Psoas muscle (tissue), 8 donors: ENCODE data around the gene PLOD1. TPM values are rescaled to one million over a fixed set of nuclear protein-coding genes. Genes with fewer than 3 reads are reported as not detected.
A peak's percentile ranks its signal among the peaks of the same experiment; 100 is the strongest.
"Not testable (repeated sequence)": the region's sequence is repeated elsewhere in the genome, so short reads cannot be mapped to it uniquely, and the experiment has no call there.

Experiments used
- ATAC-seq, 4 donors: fragments of 200-7000 bp; cut with Tn5 transposase; one replicate each; pipeline ENCODE4 v1.9.1; 2020; ENCODE audit warnings: moderate library complexity in 3 of 4, mild to moderate bottlenecking in 2 of 4
- DNase-seq, 2 donors: peaks; one replicate each; pipeline ENCODE4 v3.0.0-alpha.2; 2020
- H3K27ac ChIP-seq: fragments of 200-600 bp; one replicate; pipeline ENCODE4 v1.8.0; 2022
- H3K27me3 ChIP-seq, 3 donors: fragments of 200-600 bp in 1 of 3; one replicate each; pipeline versions ENCODE4 v1.6.1 to v1.8.0; 2013 to 2022; ENCODE audit warnings: low read length in 2 of 3, mild to moderate bottlenecking in 2 of 3, moderate library complexity in 1 of 3; ENCODE audit not compliant: insufficient read depth in 3 of 3
- H3K36me3 ChIP-seq, 2 donors: fragments of 200-600 bp in 1 of 2; one replicate each; pipeline versions ENCODE4 v1.6.1 to v1.8.0; 2013 to 2022; ENCODE audit warnings: low read depth in 1 of 2, mild to moderate bottlenecking in 1 of 2, moderate library complexity in 1 of 2; ENCODE audit not compliant: insufficient read depth in 1 of 2
- H3K4me1 ChIP-seq: fragments of 200-600 bp; one replicate; pipeline ENCODE4 v1.8.0; 2022
- H3K4me3 ChIP-seq: fragments of 200-600 bp; one replicate; pipeline ENCODE4 v1.8.0; 2022; ENCODE audit warnings: mild to moderate bottlenecking
- H3K9me3 ChIP-seq: fragments of 200-600 bp; one replicate; pipeline ENCODE4 v1.8.0; 2022
- WGBS, 3 donors: extraction: QIAGEN DNeasy Blood & Tissue Kit; methylation state at CpG; one replicate each; pipeline versions ENCODE4 v1.1.6 to v1.1.7; 2013; 5-methylcytosine and 5-hydroxymethylcytosine counted together
- intact Hi-C, 2 donors: fragments of 100-400 bp; cut with DNase I; formaldehyde crosslinking; loops; one replicate each; pipeline versions ENCODE4 v1.11.0 to v1.14.2; 2022
- polyA plus RNA-seq, 3 donors: library from polyadenylated mRNA; stranded (reverse); fragments of 200-250 nt; gene quantifications; one replicate each; pipeline ENCODE4 v1.2.3, GENCODE V29; 2013
- total RNA-seq, 4 donors: library from RNA; stranded (reverse); fragmentation: NEBNext Ultra II Directional in 2 of 4; extraction: Animal tissue kit (Norgen Biotek cat#: 25700) in 2 of 4; gene quantifications; one replicate each; pipeline versions ENCODE4 v1.2.1 to v1.2.4, GENCODE V29; 2021 to 2023
- TF ChIP-seq, protein P1 (sequence below): fragments of 200-600 bp; IDR thresholded peaks from one replicate; pipeline ENCODE4 v1.8.0; 2022; ENCODE audit warnings: antibody characterized with exemption
- donor health status: healthy with polysubstance abuse.
- donor health status: DM: no; HTN: no; CAD: no; lungs with moderate emphysema.
- donor health status: Bipolar disorder and iron deficiency.
- donor health status: healthy.
- donor health status: DM: yes; HTN: yes; CAD: no.
- donor health status: DM: no; HTN: no; CAD: no.
- donor health status: DM: no; HTN: no; CAD: no.
- donor health status: DM: yes; HTN: yes; CAD: no.

PLOD1 gene
- total and polyA plus RNA-seq, 7 donors: 25.1 to 52.3 (median 36.3) TPM

DNA sequence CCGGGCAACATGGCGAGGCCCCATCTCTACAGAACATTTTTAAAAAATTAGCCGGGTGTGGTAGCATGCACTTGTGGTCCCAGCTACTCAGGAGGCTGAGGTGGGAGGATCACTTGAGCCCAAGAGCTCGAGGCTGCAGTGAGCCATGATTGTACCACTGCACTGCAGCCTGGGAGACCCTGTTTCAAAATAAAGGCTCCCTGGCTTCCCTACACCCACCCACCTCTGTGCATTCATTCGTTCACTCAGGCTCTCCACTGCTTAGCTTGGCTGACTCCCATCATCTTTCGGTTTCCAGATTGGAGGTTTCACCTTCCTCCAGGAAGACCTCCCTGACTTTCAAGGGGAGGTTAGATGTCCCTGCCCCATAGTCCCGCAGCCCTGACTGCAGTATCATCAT lies 22.5 kb upstream of the PLOD1 start:
- TF ChIP-seq, protein P1, sequence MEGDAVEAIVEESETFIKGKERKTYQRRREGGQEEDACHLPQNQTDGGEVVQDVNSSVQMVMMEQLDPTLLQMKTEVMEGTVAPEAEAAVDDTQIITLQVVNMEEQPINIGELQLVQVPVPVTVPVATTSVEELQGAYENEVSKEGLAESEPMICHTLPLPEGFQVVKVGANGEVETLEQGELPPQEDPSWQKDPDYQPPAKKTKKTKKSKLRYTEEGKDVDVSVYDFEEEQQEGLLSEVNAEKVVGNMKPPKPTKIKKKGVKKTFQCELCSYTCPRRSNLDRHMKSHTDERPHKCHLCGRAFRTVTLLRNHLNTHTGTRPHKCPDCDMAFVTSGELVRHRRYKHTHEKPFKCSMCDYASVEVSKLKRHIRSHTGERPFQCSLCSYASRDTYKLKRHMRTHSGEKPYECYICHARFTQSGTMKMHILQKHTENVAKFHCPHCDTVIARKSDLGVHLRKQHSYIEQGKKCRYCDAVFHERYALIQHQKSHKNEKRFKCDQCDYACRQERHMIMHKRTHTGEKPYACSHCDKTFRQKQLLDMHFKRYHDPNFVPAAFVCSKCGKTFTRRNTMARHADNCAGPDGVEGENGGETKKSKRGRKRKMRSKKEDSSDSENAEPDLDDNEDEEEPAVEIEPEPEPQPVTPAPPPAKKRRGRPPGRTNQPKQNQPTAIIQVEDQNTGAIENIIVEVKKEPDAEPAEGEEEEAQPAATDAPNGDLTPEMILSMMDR: no peak
- H3K36me3 ChIP-seq: no peaks in the 10 kb centered on the region
- H3K27me3 ChIP-seq: no peaks in the 10 kb centered on the region
- intact Hi-C loops: no loop called here
- ATAC-seq (no peak), DNase-seq (no peak)
- H3K4me3 ChIP-seq: no peak overlapping the region
- no peaks in the 10 kb centered on the region for H3K9me3 ChIP-seq
- no peak overlapping the region for H3K27ac ChIP-seq
- no peaks in the 10 kb centered on the region for H3K4me1 ChIP-seq
- WGBS, 3 donors: 85 to 90% (median 87%) methylated on average over 7 of the region's 7 CpGs

DNA sequence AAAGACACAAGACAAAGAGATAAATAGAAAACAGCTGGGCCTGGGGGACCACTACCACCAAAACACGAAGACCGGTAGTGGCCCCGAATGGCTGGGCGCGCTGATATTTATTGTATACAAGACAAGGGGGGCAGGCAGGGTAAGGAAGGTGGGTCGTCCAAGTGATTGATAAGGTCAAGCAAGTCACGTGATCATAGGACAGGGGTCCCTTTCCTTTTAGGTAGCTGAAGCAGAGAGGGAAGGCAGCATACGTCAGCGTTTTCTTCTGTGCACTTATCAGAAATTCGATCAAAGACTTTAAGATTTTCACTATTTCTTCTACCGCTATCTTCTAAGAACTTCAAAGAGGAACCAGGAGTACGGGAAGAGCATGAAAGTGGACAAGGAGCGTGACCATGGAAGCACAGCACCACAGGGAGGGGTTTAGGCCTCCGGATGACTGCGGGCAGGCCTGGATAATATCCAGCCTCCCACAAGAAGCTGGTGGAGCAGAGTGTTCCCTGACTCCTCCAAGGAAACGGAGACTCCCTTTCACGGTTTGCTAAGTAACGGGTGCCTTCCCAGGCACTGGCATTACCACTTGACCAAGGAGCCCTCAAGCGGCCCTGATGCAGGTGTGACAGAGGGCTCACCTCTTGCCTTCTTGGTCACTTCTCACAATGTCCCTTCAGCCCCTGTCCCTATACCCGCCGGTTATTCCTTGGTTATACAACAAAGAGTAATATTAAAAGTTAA lies 21.9 kb upstream of the PLOD1 start:
- H3K4me1 ChIP-seq, intact Hi-C loops, ATAC-seq, H3K9me3 ChIP-seq, H3K27ac ChIP-seq, H3K36me3 ChIP-seq, H3K27me3 ChIP-seq, H3K4me3 ChIP-seq, DNase-seq: not testable (repeated sequence)
- 66 to 80% (median 69%) methylated on average over 21 of the region's 21 CpGs for WGBS, 3 donors

DNA sequence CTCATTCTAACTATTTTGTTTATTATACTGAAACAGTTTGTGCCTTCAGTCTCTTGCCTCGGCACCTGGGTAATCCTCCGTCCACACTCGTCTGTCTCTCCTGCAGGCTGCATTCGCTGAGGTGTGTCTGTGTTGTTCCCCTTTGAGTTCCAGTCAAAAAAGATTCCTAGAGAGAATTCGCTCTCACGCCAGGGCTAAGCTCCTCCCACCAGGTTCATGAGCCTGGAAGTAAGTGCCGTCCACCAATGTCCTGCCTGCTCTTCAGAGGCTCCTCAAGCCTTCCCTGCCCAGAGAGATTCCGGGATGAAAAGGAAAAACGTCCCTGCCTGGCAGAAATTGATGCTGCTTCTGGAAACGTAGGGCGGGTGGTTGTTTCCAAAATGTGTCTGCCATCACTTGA lies 21.2 kb upstream of the PLOD1 start:
- WGBS, 3 donors: 44 to 64% (median 51%) methylated on average over 11 of the region's 11 CpGs
- Histone ChIP-seq H3K27me3 (no peaks in the 10 kb centered on the region), H3K4me3 (no peak overlapping the region), H3K27ac (no peak overlapping the region), H3K9me3 (no peaks in the 10 kb centered on the region), H3K4me1 (no peaks in the 10 kb centered on the region), H3K36me3 (no peaks in the 10 kb centered on the region)
- intact Hi-C loops: no loop called here
- no peak for ATAC-seq
- TF ChIP-seq, protein P1: no peak
- no peak for DNase-seq

DNA sequence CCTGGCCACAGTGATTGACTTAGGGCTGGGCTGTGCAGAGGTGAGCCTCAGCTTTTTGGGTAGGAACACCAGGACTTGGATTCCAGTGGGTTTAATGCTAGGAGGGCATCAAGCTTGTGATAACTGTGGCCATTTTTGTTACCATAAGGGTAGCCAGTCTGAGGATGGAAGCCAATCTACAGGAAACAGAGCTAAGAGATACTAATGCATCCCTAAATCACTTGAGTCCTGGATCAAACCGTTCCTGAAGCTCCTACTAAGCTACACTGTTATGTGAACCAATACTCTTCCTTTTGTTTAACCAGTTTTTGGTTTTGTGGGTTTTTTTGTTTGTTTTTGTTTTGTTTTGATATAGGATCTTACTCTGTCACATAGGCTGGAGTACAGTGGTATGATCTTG lies 20.5 kb upstream of the PLOD1 start:
- ATAC-seq: no peak
- Histone ChIP-seq H3K36me3 (no peaks in the 10 kb centered on the region), H3K27me3 (no peaks in the 10 kb centered on the region), H3K4me3 (no peak overlapping the region), H3K4me1 (peaks cover 1% of the 10 kb centered on the region), H3K27ac (no peak overlapping the region), H3K9me3 (no peaks in the 10 kb centered on the region)
- intact Hi-C loops: no loop called here
- WGBS, 3 donors: 84 to 93% (median 92%) methylated on average over 1 of the region's 1 CpG
- TF ChIP-seq, protein P1: no peak
- DNase-seq: no peak

DNA sequence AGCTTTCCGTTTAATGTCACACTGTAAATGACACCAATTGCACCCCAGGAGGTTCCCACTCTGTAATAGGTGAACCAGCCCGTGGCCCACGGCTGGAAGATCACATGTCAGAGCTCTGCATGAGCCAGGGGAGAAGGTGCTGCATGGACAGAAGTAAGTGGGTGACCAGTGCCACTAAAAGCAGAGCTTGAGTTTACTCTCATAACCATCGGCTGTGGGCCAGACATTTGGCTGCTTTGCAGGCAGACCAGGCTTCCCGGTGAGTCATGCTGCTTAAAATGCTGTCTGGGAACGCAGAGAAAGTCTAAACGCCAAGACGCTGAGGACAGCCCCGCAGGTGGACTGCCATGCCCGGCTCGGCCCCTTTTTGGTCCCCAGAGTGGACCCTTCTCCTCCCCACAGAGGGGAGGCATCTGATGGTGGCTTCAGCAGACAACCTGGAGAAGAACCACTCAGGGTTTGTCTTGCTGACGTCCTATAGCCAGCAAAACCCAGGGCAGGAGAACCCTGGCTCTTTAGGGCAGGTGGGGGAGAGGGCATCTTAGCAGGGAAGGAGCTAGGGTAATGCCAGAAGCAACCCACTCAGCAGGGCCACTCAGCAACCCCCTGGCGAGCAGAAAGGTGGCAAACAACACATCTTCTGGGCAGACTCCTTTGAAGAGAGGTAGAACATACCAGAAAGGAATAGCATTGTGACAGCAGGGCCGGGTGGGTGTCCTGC lies 15.6 kb upstream of the PLOD1 start:
- intact Hi-C loops: no loop called here
- no peaks in the 10 kb centered on the region for H3K27me3 ChIP-seq
- no peak overlapping the region for H3K4me3 ChIP-seq
- peaks cover 0 to 41% of the 10 kb centered on the region in 2 donors for H3K36me3 ChIP-seq
- H3K27ac ChIP-seq: peak overlapping the region; percentile 83
- TF ChIP-seq, protein P1: no peak
- ATAC-seq (peak; percentile 91 to 95 (median 94)), DNase-seq (peak; percentile 85 to 94)
- WGBS, 3 donors: 24 to 31% (median 27%) methylated on average over 14 of the region's 14 CpGs
- peaks cover 49% of the 10 kb centered on the region for H3K4me1 ChIP-seq
- H3K9me3 ChIP-seq: no peaks in the 10 kb centered on the region
